Central memory CD8-positive, alpha-beta T cell (primary cell): ENCODE results near the gene PLTP.
"Not testable (repeated sequence)": the region's sequence is repeated elsewhere in the genome, so short reads cannot be mapped to it uniquely, and the experiment has no call there.

Source experiments
- ATAC-seq: fragments of 150-1000 bp; cut with Tn5 transposase; replicated peaks from 2 replicates; pipeline ENCODE4 v1.10.0; 2022; ENCODE audit warnings: mild to moderate bottlenecking, moderate FRiP score, moderate number of reproducible peaks; ENCODE audit not compliant: poor library complexity, severe bottlenecking; ENCODE audit errors: extremely low read depth
- DNase-seq, 2 donors: peaks; one replicate each; pipeline ENCODE4 v3.0.0; 2021; ENCODE audit warnings: low spot score in 2 of 2
- H3K27ac Mint-ChIP-seq: one replicate; pipeline ENCODE4 v1.8.0; 2022; ENCODE audit warnings: low read depth, mild to moderate bottlenecking, moderate library complexity, mixed read lengths
- H3K27me3 Mint-ChIP-seq: one replicate; pipeline ENCODE4 v1.8.0; 2022; ENCODE audit warnings: mixed read lengths
- H3K36me3 Mint-ChIP-seq: one replicate; pipeline ENCODE4 v1.8.0; 2022; ENCODE audit warnings: mild to moderate bottlenecking, moderate library complexity, mixed read lengths; ENCODE audit not compliant: insufficient read depth
- H3K4me1 Mint-ChIP-seq: one replicate; pipeline ENCODE4 v1.8.0; 2022; ENCODE audit warnings: mixed read lengths
- H3K4me3 Mint-ChIP-seq: one replicate; pipeline ENCODE4 v1.8.0; 2022; ENCODE audit warnings: mild to moderate bottlenecking, moderate library complexity, mixed read lengths
- H3K9me3 Mint-ChIP-seq: one replicate; pipeline ENCODE4 v1.8.0; 2022; ENCODE audit warnings: mixed read lengths

Gene PLTP

GRCh38 chr20:45938727-45939438 lies 26.9 kb upstream of the PLTP start:
- no peak overlapping the region for H3K4me3 Mint-ChIP-seq
- H3K27ac Mint-ChIP-seq, result peak overlapping the region; percentile 29
- H3K9me3 Mint-ChIP-seq, result no peaks in the 10 kb centered on the region

GRCh38 chr20:45937765-45938164 lies 25.8 kb upstream of the PLTP start:
- H3K4me1 Mint-ChIP-seq, result peaks cover 22% of the 10 kb centered on the region
- ATAC-seq, result no peak
- H3K27me3 Mint-ChIP-seq, result no peaks in the 10 kb centered on the region
- peak overlapping the region; percentile 77 for H3K27ac Mint-ChIP-seq
- H3K9me3 Mint-ChIP-seq, result no peaks in the 10 kb centered on the region
- no peak for DNase-seq
- peak overlapping the region; percentile 72 for H3K4me3 Mint-ChIP-seq
- H3K36me3 Mint-ChIP-seq, result peaks cover 61% of the 10 kb centered on the region

More at GRCh38 chr20:45938727-45939438, 26.9 kb upstream of the PLTP start:
- no peaks in the 10 kb centered on the region for H3K27me3 Mint-ChIP-seq
- H3K4me1 Mint-ChIP-seq, result peaks cover 24% of the 10 kb centered on the region
- H3K36me3 Mint-ChIP-seq, result peaks cover 66% of the 10 kb centered on the region
- ATAC-seq, result no peak
- DNase-seq, result no peak

- Mint-ChIP-seq H3K27me3 (no peaks in the 10 kb centered on the region), H3K4me1 (peaks cover 22% of the 10 kb centered on the region), H3K36me3 (peaks cover 45% of the 10 kb centered on the region), H3K4me3 (peak overlapping the region; percentile 98), H3K9me3 (no peaks in the 10 kb centered on the region), H3K27ac (peak overlapping the region; percentile 96)
- ATAC-seq (peak; percentile 13), DNase-seq (no peak)
These were observed 23.6 kb upstream of the PLTP start for GRCh38 chr20:45935416-45936046.

- DNase-seq (peak; percentile 99), ATAC-seq (peak; percentile 82)
- Mint-ChIP-seq H3K9me3 (no peaks in the 10 kb centered on the region), H3K27me3 (no peaks in the 10 kb centered on the region), H3K27ac (peak within 1 kb of the TSS; percentile 96), H3K4me1 (peaks cover 22% of the 10 kb centered on the region), H3K4me3 (peak within 1 kb of the TSS; percentile 98), H3K36me3 (peaks cover 40% of the 10 kb centered on the region)
These were observed 22.8 kb upstream of the PLTP start, which contains the start of gene PCIF1 for GRCh38 chr20:45934586-45935415. PCIF1 (plus strand) TSS chr20:45934683; CDS start chr20:45939000, 4,317 bp downstream.

- no peak for DNase-seq
- Mint-ChIP-seq H3K4me1 (peaks cover 16% of the 10 kb centered on the region), H3K4me3 (peak overlapping the region; percentile 98), H3K27me3 (no peaks in the 10 kb centered on the region), H3K36me3 (peaks cover 39% of the 10 kb centered on the region), H3K9me3 (no peaks in the 10 kb centered on the region), H3K27ac (peak overlapping the region; percentile 96)
- no peak for ATAC-seq
These were observed 22.2 kb upstream of the PLTP start for GRCh38 chr20:45934046-45934585.

- peaks cover 35% of the 10 kb centered on the region for H3K36me3 Mint-ChIP-seq
- H3K27ac Mint-ChIP-seq, result peak overlapping the region; percentile 96
- no peaks in the 10 kb centered on the region for H3K9me3 Mint-ChIP-seq
- H3K4me3 Mint-ChIP-seq, result peak overlapping the region; percentile 98
- peaks cover 14% of the 10 kb centered on the region for H3K4me1 Mint-ChIP-seq
- ATAC-seq, result no peak
- DNase-seq, result peak in 1 of 2 donors; percentile 27
- no peaks in the 10 kb centered on the region for H3K27me3 Mint-ChIP-seq
These were observed 21.5 kb upstream of the PLTP start for GRCh38 chr20:45933266-45934045.

GRCh38 chr20:45931680-45932079 lies 19.7 kb upstream of the PLTP start:
- DNase-seq, H3K27ac Mint-ChIP-seq, H3K4me3 Mint-ChIP-seq, H3K27me3 Mint-ChIP-seq, ATAC-seq, H3K9me3 Mint-ChIP-seq, H3K4me1 Mint-ChIP-seq: not testable (repeated sequence)
- H3K36me3 Mint-ChIP-seq, result peaks cover 25% of the 10 kb centered on the region

GRCh38 chr20:45927071-45927878 lies 15.3 kb upstream of the PLTP start:
- no peak for ATAC-seq
- no peaks in the 10 kb centered on the region for H3K9me3 Mint-ChIP-seq
- H3K27ac Mint-ChIP-seq, result no peak overlapping the region

GRCh38 chr20:45926731-45927070 lies 14.7 kb upstream of the PLTP start:
- no peaks in the 10 kb centered on the region for H3K9me3 Mint-ChIP-seq
- DNase-seq (no peak), ATAC-seq (no peak)

More at GRCh38 chr20:45927071-45927878, 15.3 kb upstream of the PLTP start:
- no peak for DNase-seq
- H3K4me3 Mint-ChIP-seq, result no peak overlapping the region
- peaks cover 5% of the 10 kb centered on the region for H3K4me1 Mint-ChIP-seq
- H3K27me3 Mint-ChIP-seq, result no peaks in the 10 kb centered on the region
- H3K36me3 Mint-ChIP-seq, result peaks cover 4% of the 10 kb centered on the region

GRCh38 chr20:45925821-45926506 lies 14.0 kb upstream of the PLTP start:
- Mint-ChIP-seq H3K4me1 (peaks cover 5% of the 10 kb centered on the region), H3K36me3 (peaks cover 4% of the 10 kb centered on the region), H3K9me3 (no peaks in the 10 kb centered on the region), H3K27ac (peak overlapping the region; percentile 57), H3K27me3 (peaks cover 13% of the 10 kb centered on the region), H3K4me3 (no peak overlapping the region)
- ATAC-seq, result no peak
- DNase-seq, result no peak

More at GRCh38 chr20:45926731-45927070, 14.7 kb upstream of the PLTP start:
- peaks cover 4% of the 10 kb centered on the region for H3K36me3 Mint-ChIP-seq
- H3K27me3 Mint-ChIP-seq, result peaks cover 5% of the 10 kb centered on the region
- H3K4me3 Mint-ChIP-seq, result no peak overlapping the region
- no peak overlapping the region for H3K27ac Mint-ChIP-seq
- peaks cover 5% of the 10 kb centered on the region for H3K4me1 Mint-ChIP-seq
